GM12873 (cell line): Measurements from ENCODE around the gene MYF6.

Experiments used
- TF ChIP-seq, protein P1 (sequence below): IDR thresholded peaks from 2 replicates; pipeline ENCODE4 v1.5.1; 2012; ENCODE audit warnings: low read depth, mild to moderate bottlenecking, moderate library complexity, low read length, control low read depth; ENCODE audit not compliant: insufficient read depth; ENCODE audit errors: missing control alignments

MYF6 gene

DNA sequence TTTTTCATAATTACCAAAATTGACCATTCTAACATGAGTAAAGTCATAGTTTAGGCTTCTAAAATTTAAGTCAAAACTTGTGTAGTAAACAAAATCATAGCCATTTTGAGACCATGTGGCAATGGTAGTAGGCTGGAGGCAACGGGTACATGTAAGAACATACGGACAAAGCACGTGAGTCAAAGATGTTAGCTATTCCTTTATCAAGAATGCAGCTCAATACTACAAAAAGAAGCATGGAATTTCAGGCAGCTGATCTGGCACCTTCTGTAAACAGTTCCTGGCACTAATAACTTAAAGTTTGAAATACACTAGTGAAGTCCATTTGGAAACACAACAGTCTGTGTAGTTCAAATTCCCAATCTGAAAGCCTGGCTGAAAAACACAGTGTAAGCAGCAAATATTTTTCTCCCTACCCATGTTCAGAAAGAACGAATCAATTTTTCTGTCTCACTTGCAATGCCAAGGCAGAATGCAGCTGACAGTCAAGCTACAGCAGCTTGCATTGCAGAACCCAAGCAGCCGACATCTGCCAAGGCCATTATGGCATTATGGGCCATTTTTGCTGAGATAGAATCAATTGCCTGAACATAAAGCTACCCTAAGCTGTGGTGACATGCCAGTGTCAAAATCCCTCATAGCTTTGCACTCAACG lies 38.5 kb downstream of the MYF6 start:
- TF ChIP-seq, protein P1, sequence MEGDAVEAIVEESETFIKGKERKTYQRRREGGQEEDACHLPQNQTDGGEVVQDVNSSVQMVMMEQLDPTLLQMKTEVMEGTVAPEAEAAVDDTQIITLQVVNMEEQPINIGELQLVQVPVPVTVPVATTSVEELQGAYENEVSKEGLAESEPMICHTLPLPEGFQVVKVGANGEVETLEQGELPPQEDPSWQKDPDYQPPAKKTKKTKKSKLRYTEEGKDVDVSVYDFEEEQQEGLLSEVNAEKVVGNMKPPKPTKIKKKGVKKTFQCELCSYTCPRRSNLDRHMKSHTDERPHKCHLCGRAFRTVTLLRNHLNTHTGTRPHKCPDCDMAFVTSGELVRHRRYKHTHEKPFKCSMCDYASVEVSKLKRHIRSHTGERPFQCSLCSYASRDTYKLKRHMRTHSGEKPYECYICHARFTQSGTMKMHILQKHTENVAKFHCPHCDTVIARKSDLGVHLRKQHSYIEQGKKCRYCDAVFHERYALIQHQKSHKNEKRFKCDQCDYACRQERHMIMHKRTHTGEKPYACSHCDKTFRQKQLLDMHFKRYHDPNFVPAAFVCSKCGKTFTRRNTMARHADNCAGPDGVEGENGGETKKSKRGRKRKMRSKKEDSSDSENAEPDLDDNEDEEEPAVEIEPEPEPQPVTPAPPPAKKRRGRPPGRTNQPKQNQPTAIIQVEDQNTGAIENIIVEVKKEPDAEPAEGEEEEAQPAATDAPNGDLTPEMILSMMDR: no peak

DNA sequence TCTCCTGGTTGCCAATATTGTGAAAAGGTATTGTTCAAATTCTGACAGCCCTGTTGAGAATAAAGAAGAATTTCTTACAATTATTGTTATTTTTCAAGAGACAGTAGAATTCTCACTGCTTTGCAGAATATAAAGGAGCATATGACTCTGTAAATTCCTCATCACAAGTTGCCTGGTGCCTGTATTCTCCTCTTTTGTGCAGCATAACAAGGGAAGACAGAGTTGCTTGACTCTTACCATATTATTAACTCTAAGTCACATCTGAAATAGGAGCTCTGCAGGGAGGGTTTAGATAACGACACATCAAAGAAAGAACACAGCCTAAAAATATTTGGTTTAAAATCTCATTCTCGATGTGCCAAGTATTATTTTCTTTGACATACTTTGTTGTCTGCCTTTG lies 40.4 kb downstream of the MYF6 start:
- TF ChIP-seq, protein P1: no peak

DNA sequence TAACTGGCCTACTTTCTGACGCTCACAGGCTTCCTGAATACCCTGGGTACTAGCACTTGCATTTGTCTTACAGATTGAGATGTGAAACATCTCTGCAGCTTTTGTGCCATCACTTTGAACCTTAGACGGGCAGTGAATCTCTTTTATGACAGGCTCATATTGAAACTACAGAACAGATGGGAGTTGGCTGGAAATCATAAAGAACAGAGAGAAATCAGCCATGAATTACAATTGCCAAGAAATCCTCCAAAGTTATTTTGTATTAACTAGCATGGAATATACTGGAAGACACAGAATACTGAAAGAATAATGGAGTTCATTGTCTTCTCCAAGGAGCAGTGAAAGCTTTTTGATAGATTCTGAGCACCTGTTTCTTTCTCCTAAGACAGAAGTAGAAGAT lies 42.0 kb downstream of the MYF6 start:
- TF ChIP-seq, protein P1: no peak

DNA sequence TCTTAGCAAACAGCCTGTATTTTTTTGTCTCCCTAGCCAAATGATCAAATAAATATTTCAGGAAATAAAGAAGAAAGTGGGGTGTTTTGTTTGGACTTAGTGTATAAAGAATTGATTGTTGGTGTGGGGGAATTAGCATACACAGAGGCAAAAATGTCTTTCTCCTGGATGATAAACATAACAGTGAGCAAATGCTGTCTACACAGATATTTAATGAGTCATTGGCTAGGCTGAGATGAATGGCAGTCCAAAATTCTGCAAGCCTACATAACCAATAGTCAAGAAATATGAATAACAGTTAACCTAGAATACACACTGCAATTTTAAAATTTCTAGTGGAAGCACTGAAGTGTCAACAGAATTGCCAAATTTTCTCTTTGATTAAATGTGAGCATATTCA lies 45.0 kb downstream of the MYF6 start:
- TF ChIP-seq, protein P1: no peak

DNA sequence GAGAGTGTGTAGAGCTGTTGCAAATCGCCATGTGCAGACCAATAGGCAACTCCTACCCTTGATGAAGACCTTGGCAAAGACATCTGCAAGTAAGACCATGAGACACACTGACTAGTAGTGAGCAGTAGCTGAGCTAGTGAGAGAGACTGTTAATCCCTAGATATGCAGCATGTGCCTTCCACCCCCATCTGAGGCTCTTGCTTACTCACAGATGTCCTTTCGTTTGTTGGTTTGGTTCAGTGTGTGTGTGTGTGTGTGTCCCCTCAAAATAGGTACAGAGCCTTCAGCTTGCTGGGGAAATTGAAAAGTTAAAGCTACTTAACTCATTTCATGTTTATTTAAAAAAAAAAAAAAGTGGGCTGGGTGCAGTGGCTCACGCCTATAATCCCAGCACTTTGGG lies 46.8 kb downstream of the MYF6 start:
- TF ChIP-seq, protein P1: no peak

DNA sequence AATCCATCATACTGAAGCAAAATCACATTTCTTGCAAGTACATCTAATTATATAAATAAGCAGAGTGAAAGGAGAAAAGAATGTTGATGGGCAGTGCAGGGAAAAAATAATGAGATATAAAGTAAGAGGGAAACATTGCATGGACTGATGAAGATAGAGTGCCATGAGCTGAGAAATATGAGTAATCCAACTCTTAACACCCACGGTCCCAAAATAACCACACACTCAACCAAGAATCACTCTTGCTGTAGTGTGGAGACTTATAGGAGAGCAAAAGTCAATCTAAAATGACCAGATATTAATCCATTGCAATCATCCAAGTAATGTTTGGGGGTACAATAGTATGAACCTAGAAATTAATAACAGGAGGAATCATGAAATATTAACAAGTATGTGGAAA lies 49.4 kb downstream of the MYF6 start:
- TF ChIP-seq, protein P1: no peak
